ENCODE measurements around the gene ERO1A. TPM values are rescaled to one million over a fixed set of nuclear protein-coding genes. Genes with fewer than 3 reads are reported as not detected.

ERO1A gene
- total RNA-seq (ENCODE audit: low replicate concordance), result 75.3 and 123 TPM in 2 replicates

GRCh38 chr14:52695481-52696091 lies at the start of gene ERO1A:
ERO1A (minus strand) TSS chr14:52695558; CDS start chr14:52695481, 77 bp downstream.
- no peak for TF ChIP-seq CTCF (IDR thresholded peaks at IDR 0.05; ENCODE audit: insufficient read depth, low read length)
- peak within 1 kb of the TSS; percentile 96 for H3K4me3 ChIP-seq (ENCODE audit: low read depth, low read length)
- DNase-seq (ENCODE audit: low read depth), result peak; percentile 82

GRCh38 chr14:52741865-52742264 lies 46.5 kb upstream of the ERO1A start:
- TF ChIP-seq CTCF (IDR thresholded peaks at IDR 0.05; ENCODE audit: insufficient read depth, low read length), result no peak
- DNase-seq (ENCODE audit: low read depth), result no peak
- no peak overlapping the region for H3K4me3 ChIP-seq (ENCODE audit: low read depth, low read length)

- no peak for DNase-seq (ENCODE audit: low read depth)
- no peak for TF ChIP-seq CTCF (IDR thresholded peaks at IDR 0.05; ENCODE audit: insufficient read depth, low read length)
- H3K4me3 ChIP-seq (ENCODE audit: low read depth, low read length), result no peak overlapping the region
These were observed 45.4 kb upstream of the ERO1A start for GRCh38 chr14:52740751-52741150.

- no peak for TF ChIP-seq CTCF (IDR thresholded peaks at IDR 0.05; ENCODE audit: insufficient read depth, low read length)
- DNase-seq (ENCODE audit: low read depth), result no peak
- H3K4me3 ChIP-seq (ENCODE audit: low read depth, low read length), result no peak overlapping the region
These were observed 43.1 kb upstream of the ERO1A start for GRCh38 chr14:52738409-52738808.

GRCh38 chr14:52735921-52736489 lies 40.6 kb upstream of the ERO1A start:
- no peak overlapping the region for H3K4me3 ChIP-seq (ENCODE audit: low read depth, low read length)
- TF ChIP-seq CTCF (IDR thresholded peaks at IDR 0.05; ENCODE audit: insufficient read depth, low read length), result no peak
- DNase-seq (ENCODE audit: low read depth), result no peak

- no peak for DNase-seq (ENCODE audit: low read depth)
- H3K4me3 ChIP-seq (ENCODE audit: low read depth, low read length), result no peak overlapping the region
- TF ChIP-seq CTCF (IDR thresholded peaks at IDR 0.05; ENCODE audit: insufficient read depth, low read length), result no peak
These were observed 38.5 kb upstream of the ERO1A start for GRCh38 chr14:52733824-52734223.
